KMS-11 (cell line): ENCODE data around the gene DTNBP1.

Experiments used
- H2AFZ ChIP-seq: fragments of 200-600 bp; sonication (generic); 2 replicates; pipeline ENCODE4 v1.6.1; 2016; ENCODE audit warnings: antibody characterized with exemption, mixed run types, low read depth
- H3K27ac ChIP-seq: fragments of 200-600 bp; sonication (generic); 2 replicates; pipeline ENCODE4 v1.6.1; 2016; ENCODE audit warnings: mild to moderate bottlenecking, mixed run types
- H3K27me3 ChIP-seq: fragments of 200-600 bp; sonication (generic); 2 replicates; pipeline ENCODE4 v1.6.1; 2017; ENCODE audit warnings: mild to moderate bottlenecking, low read depth, mixed run types, moderate library complexity; ENCODE audit not compliant: insufficient read depth
- H3K36me3 ChIP-seq: fragments of 200-600 bp; sonication (generic); 2 replicates; pipeline ENCODE4 v1.6.1; 2017; ENCODE audit warnings: mild to moderate bottlenecking, mixed run types; ENCODE audit not compliant: insufficient read depth
- H3K4me1 ChIP-seq: fragments of 200-600 bp; sonication (generic); 2 replicates; pipeline ENCODE4 v1.6.1; 2016; ENCODE audit warnings: mild to moderate bottlenecking, low read depth, mixed run types; ENCODE audit not compliant: poor library complexity, severe bottlenecking
- H3K4me2 ChIP-seq: fragments of 200-600 bp; sonication (generic); 2 replicates; pipeline ENCODE4 v1.7.0; 2016; ENCODE audit warnings: mild to moderate bottlenecking, mixed run types
- H3K4me3 ChIP-seq: fragments of 200-600 bp; sonication (generic); IDR thresholded peaks from 2 replicates; pipeline ENCODE4 v1.6.1; 2017; ENCODE audit warnings: low read depth, low read length, mixed read lengths; ENCODE audit not compliant: insufficient read depth
- H3K79me2 ChIP-seq: fragments of 200-600 bp; sonication (generic); 2 replicates; pipeline ENCODE4 v1.6.1; 2016; ENCODE audit warnings: low read depth, mixed run types; ENCODE audit not compliant: insufficient read depth
- H3K9ac ChIP-seq: fragments of 200-600 bp; sonication (generic); 2 replicates; pipeline ENCODE4 v1.6.1; 2016; ENCODE audit warnings: mild to moderate bottlenecking, mixed run types
- H4K20me1 ChIP-seq: fragments of 200-600 bp; sonication (generic); 2 replicates; pipeline ENCODE4 v1.6.1; 2016; ENCODE audit warnings: mild to moderate bottlenecking, mixed run types; ENCODE audit not compliant: insufficient read depth
- TF ChIP-seq, protein P1 (sequence below): fragments of 200-600 bp; sonication (generic); conservative IDR thresholded peaks from 2 replicates; pipeline ENCODE4 v1.6.1; 2017; ENCODE audit warnings: low read depth, mild to moderate bottlenecking, antibody characterized with exemption, low read length, moderate library complexity, mixed read lengths

The DTNBP1 gene

DNA sequence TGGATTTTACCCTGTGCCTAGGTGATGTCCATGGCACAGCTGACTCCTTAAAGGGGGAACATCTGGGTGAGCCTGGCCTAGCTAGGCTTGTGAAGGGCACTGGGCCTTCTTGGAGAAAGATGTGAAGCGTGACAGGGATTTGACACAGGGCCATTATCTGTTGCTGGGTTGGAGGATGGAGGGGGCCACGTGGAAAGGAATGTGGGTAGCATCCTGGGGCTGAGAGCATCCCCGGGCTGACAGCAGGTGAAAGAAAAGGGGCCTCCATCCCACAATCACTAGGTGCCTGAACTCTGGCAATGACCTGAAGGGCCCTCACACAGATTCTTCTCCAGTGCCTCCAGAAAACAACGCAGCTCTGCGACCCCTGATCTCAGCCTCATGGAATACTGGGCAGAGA lies 124.7 kb downstream of the DTNBP1 start:
- Histone ChIP-seq H3K79me2 (no peaks in the 10 kb centered on the region), H3K27ac (no peak overlapping the region), H3K4me2 (no peak overlapping the region), H3K4me3 (no peak overlapping the region), H3K9ac (no peak overlapping the region), H3K4me1 (no peaks in the 10 kb centered on the region), H2AFZ (no peak overlapping the region), H3K27me3 (no peaks in the 10 kb centered on the region), H4K20me1 (no peaks in the 10 kb centered on the region), H3K36me3 (no peaks in the 10 kb centered on the region)
- TF ChIP-seq, protein P1, sequence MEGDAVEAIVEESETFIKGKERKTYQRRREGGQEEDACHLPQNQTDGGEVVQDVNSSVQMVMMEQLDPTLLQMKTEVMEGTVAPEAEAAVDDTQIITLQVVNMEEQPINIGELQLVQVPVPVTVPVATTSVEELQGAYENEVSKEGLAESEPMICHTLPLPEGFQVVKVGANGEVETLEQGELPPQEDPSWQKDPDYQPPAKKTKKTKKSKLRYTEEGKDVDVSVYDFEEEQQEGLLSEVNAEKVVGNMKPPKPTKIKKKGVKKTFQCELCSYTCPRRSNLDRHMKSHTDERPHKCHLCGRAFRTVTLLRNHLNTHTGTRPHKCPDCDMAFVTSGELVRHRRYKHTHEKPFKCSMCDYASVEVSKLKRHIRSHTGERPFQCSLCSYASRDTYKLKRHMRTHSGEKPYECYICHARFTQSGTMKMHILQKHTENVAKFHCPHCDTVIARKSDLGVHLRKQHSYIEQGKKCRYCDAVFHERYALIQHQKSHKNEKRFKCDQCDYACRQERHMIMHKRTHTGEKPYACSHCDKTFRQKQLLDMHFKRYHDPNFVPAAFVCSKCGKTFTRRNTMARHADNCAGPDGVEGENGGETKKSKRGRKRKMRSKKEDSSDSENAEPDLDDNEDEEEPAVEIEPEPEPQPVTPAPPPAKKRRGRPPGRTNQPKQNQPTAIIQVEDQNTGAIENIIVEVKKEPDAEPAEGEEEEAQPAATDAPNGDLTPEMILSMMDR, result no peak

DNA sequence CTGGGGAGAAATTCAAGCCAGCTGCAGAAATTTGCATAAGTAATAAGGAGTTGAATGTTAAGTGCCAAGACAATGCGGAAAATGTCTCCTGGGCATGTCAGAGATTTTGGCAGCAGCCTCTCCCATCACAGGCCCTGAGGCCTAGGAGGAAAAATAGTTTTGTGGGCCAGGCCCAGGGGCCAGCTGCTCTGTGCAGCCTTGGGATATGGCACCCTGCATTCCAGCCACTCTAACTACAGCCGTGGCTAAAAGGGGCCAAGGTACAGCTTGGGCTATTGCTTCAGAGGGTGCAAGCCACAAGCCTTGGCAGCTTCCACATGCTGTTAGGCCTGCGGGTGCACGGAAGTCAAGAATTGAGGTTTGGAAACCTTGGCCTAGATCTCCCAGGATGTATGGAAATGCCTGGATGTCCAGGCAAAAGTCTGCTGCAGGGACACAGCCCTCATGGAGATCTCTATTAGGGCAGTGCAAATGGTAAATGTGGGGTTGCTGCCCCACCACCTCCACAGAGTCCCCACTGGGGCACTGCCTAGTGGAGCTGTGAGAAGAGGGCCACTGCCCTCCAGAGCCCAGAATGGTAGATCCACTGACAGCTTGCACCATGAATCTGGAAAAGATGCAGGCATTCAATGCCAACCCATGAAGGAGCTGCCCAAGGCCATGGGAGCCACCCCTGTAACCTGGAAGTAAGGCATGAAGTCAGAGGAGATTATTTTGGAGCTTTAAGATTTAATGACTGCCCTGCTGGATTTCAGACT lies 126.5 kb downstream of the DTNBP1 start:
- no peak overlapping the region for H3K27ac ChIP-seq
- H3K4me3 ChIP-seq, result no peak overlapping the region
- no peaks in the 10 kb centered on the region for H3K27me3 ChIP-seq
- H3K79me2 ChIP-seq, result no peaks in the 10 kb centered on the region
- H3K4me2 ChIP-seq, result no peak overlapping the region
- H3K4me1 ChIP-seq, result no peaks in the 10 kb centered on the region
- no peak overlapping the region for H3K9ac ChIP-seq
- H3K36me3 ChIP-seq, result no peaks in the 10 kb centered on the region
- no peak overlapping the region for H2AFZ ChIP-seq
- H4K20me1 ChIP-seq, result no peaks in the 10 kb centered on the region
- TF ChIP-seq, protein P1, result no peak

DNA sequence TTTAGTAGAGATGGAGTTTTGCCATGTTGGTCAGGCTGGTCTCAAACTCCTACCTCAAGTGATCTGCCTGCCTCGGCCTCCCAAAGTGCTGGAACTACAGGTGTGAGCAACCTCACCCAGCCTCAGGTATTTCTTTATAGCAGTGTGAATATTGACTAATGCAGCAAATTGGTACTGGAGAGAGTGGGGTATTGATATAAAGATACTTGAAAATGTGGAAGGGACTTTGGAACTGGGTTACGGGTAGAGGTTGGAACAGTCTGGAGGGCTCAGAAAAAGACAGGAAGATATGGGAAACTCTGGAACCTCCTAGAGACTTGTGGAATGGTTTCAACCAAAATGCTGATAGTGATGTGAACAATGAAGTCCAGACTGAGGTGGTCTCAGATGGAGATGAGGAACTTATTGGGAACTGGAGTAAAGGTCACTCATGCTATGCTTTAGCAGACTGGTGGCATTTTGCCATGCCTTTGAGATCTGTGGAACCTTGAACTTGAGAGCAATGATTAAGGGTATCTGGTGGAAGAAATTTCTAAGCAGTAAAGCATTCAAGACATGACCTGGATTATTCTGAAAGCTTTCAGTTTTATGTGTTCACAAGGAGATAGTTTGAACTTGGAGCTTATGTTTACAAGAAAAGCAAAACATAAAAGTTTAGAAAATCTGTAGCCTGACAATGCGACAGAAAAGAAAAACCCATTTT lies 127.2 kb downstream of the DTNBP1 start:
- H3K27ac ChIP-seq, result no peak overlapping the region
- H3K79me2 ChIP-seq, result no peaks in the 10 kb centered on the region
- no peaks in the 10 kb centered on the region for H3K27me3 ChIP-seq
- no peak overlapping the region for H3K4me3 ChIP-seq
- TF ChIP-seq, protein P1, result no peak
- no peaks in the 10 kb centered on the region for H4K20me1 ChIP-seq
- H3K36me3 ChIP-seq, result no peaks in the 10 kb centered on the region
- no peak overlapping the region for H2AFZ ChIP-seq
- no peak overlapping the region for H3K9ac ChIP-seq
- no peak overlapping the region for H3K4me2 ChIP-seq
- no peaks in the 10 kb centered on the region for H3K4me1 ChIP-seq

DNA sequence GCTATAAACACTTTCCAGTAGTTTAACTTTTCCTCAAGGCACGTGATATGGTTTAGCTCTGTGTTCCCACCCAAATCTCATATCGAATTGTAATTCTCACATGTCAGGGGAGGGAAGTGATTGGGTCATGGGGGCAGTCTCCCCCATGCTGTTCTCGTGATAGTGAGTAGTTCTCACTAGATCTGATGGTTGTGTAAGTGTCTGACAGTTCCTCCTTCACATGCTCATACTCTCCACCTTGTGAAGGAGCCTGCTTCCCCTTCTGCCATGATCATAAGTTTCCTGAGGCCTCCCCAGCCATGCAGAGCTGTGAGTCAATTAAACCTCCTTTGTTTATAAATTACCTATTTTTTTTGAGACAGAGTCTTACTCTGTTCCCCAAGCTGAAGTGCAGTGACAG lies 127.9 kb downstream of the DTNBP1 start:
- Histone ChIP-seq H3K36me3 (no peaks in the 10 kb centered on the region), H3K4me2 (no peak overlapping the region), H3K27me3 (no peaks in the 10 kb centered on the region), H4K20me1 (no peaks in the 10 kb centered on the region), H3K4me1 (no peaks in the 10 kb centered on the region), H2AFZ (no peak overlapping the region), H3K9ac (no peak overlapping the region), H3K79me2 (no peaks in the 10 kb centered on the region), H3K27ac (no peak overlapping the region), H3K4me3 (no peak overlapping the region)
- TF ChIP-seq, protein P1, result no peak
